NK-92 (cell line): ENCODE results near the gene IL22RA2.

ENCODE experiments used
- DNase-seq: peaks from one replicate; lab custom pipeline; 2025; ENCODE audit not compliant: unreplicated experiment; lab: John Stamatoyannopoulos, UW

Gene IL22RA2

GRCh38 chr6:137197684-137198645 is 24.5 kb upstream of the IL22RA2 start:
- DNase-seq: no peak

DNA sequence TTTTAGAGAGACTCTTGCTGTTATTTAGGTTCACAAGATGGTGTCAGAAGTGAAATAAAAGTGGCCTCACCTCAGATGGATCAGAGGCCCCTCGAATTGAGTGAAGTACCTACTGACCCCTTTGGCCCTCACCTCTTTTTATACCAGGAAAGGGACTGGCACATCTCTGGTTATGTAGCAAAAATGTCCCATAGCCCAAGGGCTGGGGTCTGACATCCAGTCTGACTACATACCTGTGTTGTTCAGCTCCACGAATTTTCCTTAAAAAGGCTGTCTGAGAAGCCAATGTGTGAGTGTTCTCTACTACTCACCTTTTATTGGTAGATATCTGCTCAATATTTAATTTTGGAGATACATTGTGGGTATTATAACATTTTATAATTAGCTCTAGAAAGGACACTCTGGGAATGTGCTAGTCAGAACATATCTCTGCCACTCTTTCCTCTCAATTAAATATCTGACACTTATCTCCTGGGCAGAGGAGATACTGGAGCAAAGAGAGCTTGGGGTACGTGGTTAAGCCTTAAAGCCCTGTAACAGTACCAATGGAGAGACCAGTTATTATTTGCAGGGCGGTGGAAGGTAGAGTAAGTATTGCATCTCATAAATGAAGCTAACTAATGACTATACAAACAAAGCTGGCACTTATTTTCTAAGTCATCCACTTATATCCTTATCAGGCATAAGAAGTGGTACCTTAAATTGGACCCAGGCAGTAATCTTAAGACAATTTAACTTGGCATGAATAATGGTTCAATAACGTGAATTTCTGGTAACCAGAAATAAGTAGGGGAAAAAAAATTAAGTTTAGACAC is 20.0 kb upstream of the IL22RA2 start:
- DNase-seq: no peak

DNA sequence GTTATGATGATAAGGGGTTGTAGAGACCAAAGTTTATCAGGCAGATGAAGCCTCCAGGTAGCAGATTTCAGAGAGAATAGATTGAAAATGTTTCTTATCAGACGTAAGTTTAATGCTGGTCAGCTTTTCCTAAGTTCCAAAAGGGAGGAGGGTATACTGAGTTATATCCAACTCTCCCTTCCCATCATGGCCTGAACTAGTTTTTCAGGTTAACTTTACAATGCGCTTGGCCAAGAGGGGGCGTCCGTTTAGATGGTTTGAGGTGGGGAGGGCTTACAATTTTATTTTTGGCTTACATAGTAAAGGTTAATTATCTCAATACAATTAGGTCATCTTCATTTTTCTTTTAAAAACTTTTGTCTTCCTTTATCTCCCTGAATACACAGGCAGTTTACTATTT is 19.4 kb upstream of the IL22RA2 start:
- DNase-seq: no peak

DNA sequence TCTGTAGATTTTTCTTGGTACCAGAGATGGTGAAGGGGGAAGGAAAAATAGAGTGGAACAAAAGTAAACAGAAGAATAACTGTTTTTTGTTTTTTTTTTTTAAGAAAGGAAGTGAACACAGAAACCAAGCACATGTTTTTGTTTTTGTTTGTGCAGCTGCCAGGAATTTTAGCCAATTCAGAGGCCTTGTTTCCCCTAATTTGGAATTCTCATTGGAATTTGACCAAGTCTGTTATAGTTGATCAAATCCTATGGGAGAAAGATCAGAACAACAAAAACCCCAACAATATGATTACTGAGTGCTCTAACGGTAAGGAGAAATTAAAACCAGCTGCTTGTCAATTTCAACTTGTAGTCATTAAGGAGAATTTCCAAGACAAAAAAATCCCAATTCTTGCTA is 18.2 kb upstream of the IL22RA2 start:
- DNase-seq: no peak

DNA sequence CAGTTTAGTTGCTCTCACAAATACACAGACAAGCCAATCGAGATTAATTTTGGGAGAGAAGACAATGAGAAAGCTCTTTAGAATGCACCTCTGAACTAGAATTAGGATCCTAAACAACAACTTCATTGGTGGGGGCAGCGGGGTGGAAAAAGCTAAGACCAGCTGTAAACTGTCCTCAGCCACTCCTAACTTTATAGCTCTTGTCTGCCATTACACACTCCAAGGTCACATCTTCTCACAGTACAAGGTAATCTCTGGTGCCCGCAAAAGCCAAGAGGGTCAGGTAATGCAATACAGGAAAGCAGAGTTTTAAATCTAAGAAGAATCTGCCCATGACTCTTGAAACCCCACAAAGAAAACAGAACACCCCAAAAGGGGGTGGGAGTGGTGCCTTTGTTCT is 17.8 kb upstream of the IL22RA2 start:
- no peak for DNase-seq

- DNase-seq: no peak
Measured at GRCh38 chr6:137190583-137191094, 17.2 kb upstream of the IL22RA2 start.

DNA sequence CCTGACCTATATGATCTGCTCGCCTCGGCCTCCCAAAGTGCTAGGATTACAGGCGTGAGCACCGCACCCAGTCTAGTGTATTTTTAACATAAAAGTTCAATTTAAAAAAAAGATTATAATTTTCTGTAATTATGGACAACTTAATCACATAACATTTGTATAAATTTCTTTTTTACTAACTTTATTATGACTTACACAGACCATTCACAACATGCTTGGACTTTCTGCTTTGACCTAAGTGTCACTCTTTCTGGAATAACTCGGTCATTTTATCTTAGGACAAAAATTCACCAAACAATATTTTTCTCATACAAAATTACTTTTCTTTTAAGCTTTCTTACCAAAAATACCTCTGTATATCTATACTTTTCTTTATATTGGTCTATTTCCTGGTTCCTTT is 15.4 kb upstream of the IL22RA2 start:
- DNase-seq: no peak

DNA sequence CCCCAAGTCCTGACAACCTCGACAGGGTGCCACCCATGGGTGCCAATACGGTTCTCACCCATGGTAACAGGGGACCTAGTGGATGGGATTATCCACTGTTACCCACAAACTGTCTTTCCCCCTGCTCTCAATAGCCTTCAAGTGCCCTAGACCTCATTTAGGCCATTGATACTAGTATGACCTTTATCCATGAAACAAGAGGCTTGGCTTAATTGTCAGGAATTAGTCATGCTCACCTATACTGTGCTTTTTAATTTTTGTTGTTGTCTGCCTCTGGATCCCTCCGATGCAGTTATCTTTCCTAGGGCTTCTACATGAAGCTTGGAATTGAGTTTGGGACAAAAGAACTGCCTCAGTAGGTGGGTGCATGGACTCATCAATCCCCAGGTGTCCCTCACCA is 11.8 kb upstream of the IL22RA2 start:
- DNase-seq: no peak

- no peak for DNase-seq
Measured at GRCh38 chr6:137182654-137183073, 9.2 kb upstream of the IL22RA2 start.

DNA sequence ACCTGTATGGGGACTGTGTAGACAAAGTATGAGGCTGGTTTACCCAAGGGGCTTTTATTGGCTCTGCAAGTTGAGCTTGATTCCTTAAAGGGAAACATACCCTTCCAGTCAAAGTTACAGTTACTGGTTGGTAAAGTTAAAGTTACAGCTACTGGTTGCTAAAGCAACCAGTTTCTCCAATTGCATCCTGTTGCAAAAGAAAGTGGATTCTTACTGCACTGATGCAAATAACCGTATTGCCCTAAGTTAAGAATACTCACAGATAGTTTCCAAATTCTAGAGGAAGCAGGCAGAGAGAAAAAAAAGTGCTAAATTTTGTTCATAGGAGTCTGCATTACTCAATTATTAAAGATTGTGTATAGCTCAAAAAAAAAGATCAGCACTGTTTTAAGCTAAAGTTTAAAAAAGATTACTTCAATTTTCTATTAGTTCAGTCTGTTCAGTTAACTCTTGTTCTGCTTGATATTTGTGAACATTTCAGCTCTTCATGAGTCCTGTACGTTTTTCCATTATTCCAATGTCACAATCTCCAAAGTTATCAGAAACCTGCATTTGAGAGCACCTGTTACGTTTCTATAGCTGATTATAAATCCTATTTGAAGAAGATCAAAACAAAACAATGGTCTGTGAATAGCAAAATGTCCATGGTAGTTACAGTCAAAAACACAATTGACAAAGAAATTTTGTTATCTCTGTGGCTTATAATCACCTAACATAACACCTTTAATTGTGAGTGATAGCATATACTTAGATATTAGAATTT is 8.6 kb upstream of the IL22RA2 start:
- DNase-seq: no peak

- no peak for DNase-seq
Measured at GRCh38 chr6:137177611-137178010, 4.2 kb upstream of the IL22RA2 start.

DNA sequence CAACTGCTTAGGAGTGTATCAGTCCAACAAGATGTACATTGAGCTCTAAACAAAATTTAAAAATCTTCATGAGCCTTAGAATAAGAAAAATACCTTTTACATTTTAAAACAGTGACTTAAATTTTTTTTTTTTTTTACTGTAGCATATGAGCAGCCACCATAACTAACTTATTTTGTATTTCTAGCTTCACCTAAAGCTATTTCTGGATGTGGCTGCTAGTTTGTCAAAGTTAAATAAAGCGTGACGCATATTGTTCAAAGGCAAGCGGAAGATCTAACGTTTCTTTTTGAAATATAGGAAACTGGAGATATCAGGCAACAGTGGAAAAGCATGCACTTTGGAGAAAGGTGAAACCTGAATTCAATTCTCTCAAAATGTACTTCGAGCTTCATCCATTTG is 3.3 kb upstream of the IL22RA2 start:
- no peak for DNase-seq

DNA sequence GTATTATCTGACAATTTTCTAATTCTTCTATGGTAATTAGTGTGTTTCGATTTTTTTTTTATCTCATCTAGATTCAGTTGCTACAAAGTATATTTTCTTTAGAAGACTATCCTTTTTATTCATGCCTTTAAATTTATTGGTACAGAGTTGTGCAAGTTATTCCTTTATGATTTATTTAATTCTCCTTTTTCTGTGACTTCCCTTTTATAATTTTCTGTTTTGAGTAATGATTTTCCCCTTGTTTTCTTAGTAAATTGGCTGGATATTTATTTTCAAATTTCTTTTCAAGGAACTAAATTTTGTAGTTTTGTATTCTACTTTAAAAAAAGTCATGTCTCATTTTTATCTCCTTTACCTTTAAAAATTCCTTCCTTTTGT is 2.4 kb upstream of the IL22RA2 start:
- no peak for DNase-seq

GRCh38 chr6:137175157-137175867 is 1.9 kb upstream of the IL22RA2 start:
- DNase-seq: no peak

DNA sequence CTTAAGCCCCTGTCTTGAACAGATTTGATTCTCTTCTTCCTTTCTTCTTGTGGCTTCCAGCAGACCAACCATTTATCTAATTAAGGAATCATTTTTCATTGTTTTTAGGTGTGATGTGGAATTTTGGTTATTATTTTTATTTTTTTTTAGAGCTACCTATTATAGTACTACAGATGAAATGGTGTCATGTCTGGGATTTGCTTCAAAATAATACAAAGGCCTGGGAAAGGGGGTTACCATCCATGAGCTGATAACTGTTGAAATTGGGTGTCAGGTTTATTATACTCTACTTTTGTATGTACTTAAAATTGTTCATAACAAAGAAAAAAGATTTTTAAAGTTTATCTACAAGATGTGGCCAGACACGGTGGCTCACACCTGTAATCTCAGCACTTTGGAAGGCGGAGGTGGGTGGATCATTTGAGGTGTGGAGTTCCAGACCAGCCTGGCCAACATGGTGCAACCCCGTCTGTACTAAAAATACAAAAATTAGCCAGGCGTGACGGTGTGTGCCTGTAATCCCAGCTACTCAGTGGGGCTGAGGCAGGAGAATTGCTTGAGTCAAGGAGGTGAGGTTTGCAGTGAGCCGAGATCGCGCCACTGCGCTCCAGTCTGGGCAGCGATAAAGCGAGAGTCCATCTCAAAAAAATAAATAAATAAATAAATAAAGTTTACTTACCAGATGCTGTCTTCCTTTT is 561 bp downstream of the IL22RA2 start:
- no peak for DNase-seq

DNA sequence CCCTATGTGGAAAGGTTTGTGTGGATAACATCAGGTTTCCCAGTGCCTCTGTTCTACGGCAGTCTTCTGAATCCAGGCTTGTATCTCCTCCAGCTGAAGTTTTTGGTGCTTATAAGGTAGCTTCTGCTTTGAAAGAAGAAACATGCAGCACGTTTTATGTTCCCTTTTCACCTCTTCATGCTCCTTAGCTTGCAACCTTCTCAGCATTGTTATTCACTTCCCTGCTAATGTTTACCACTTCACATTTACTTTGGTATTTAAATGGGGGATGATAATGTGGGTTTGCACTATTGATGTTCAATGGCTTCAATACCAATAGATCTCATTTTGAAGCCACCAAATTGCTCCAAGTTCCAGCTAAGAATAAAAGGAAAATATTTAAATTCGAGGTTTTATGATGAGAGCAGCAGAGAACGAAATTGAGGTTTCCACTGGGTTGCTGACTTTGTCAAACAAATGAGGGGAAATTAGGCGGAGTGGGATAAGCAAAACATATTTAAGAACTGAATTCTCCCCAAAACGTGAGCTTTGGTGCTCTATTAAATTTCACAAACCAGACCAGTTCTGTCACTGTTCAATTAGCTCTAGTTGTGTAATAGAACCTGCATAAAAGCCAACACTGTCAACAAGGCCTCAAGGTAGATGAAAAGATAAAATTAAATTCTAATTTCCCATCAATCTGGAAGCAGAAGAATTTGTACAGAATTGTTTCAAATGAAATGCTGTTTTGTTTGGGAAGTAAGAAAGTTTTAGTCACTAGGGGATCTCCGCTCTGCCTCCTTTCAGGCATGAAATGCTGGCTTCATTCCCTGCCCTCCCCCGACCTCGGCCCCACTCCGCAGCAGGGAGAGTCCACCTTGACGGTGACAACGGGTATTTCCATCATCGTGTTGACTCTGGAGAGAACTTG is 1.4 kb downstream of the IL22RA2 start:
- DNase-seq: no peak

DNA sequence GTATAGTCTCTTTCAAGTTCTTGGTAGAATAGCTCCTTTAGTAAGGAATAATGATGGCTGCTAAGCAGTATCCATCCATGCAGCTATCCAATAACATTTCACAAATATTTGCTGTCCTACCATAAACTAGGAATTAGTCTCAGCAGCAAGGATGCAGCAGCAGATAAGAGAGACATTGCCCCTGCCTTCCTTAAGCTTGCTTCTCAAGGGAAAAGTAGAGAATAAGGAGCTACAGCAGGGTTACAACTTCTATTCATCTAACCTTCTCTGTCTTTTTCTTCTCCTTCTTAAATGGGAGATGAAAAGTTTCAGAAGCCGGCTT is 2.4 kb downstream of the IL22RA2 start:
- no peak for DNase-seq

DNA sequence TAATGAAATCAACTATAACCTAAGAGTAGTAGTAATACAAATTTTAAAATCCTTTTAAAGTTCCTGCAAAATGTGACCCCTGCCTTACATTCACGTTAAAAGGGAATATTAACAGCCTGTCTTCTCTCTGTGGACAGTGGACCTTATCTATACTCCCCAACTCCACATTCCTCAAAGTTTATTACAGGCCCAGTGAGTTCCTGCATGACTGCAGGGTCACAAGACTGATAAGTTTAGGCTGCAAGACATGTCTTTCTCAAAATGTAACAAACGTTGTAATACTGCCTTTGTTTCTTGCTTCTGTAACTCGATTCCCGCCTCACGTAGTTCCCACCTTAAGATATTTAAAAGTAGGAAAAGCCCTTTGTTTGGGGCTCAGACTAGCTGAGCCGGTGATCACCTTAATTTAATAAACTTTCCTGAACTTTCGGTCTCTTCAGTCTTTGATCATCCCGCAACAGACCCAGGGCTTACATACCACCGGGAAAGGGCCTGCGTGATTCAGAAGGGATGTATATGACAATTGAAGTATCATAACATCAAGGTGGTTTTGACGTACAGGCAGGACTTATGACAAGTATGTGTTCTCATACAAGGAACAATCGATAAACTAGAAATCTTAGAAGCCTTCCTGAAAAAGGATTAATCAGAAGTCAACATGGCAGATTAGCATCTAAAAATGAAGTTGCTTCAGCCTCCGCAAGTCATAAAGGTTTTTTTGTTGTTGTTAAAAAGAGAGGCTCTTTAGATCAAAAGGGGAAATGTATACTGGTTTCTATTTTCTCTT is 3.0 kb downstream of the IL22RA2 start:
- no peak for DNase-seq
